HG03521 (cell line): ENCODE results near the gene ARHGEF19.

ENCODE experiments used
- ATAC-seq: cut with Tn5 transposase; IDR thresholded peaks from one replicate; pipeline ENCODE4 v1.9.1; 2021; ENCODE audit warnings: mild to moderate bottlenecking, moderate library complexity; ENCODE audit not compliant: unreplicated experiment

The ARHGEF19 gene

DNA sequence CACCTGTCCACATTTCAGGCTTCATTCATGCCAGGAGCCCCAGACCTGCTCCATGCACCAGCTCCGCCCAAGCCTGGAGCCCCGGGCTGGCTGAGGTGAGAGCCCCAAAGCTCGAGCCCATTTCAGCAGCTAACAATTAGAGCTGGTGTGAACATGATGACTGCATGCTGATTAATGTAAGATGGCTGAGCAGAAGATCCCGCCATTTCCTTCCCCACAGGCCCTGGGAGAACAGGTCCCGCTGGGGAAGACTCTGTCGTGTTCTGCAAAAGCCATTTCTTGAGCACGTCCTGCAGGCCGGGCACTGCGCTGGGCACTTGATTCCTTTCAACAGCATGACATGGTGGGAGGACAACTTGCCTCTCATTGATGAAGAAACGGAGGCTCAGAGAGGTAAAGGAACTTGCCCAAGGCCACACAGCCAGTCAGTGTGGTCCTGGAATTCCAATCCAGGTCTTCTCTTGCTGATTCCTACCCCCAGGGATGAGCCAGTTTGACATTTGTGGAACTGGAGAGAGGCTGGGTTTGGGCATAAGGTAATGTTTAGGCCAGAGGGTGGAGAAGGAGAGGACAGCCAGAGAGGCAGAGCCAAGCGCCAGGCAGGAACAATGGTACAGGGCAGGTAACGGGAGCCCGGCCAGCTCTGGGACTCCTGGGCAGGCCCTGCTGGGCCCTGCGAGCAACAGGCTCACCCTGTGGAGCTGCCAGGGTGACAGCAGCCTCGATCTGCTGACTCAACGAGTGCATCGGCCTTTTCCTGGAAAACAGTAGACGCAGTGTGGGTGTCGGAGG is 28.5 kb downstream of the ARHGEF19 start:
- ATAC-seq = no peak

DNA sequence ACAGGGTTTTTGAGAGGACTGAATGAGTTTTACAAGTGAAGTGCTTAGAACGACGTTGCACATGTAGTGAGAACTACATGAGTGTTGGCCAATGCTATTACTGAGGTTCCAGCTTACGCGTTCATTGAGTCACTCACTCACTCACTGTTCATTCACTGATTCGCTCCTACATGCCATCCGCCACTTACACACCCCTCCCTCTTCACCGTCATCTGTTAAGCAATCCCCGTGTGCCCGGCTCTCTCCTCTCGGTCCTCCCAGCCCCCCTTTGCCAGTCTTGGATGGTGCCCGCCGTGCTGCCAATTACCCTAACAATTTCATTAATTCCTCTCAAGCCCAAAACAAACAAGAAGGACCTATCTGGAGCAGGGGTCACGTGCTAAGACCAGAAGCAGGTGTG is 29.3 kb downstream of the ARHGEF19 start:
- ATAC-seq = no peak

DNA sequence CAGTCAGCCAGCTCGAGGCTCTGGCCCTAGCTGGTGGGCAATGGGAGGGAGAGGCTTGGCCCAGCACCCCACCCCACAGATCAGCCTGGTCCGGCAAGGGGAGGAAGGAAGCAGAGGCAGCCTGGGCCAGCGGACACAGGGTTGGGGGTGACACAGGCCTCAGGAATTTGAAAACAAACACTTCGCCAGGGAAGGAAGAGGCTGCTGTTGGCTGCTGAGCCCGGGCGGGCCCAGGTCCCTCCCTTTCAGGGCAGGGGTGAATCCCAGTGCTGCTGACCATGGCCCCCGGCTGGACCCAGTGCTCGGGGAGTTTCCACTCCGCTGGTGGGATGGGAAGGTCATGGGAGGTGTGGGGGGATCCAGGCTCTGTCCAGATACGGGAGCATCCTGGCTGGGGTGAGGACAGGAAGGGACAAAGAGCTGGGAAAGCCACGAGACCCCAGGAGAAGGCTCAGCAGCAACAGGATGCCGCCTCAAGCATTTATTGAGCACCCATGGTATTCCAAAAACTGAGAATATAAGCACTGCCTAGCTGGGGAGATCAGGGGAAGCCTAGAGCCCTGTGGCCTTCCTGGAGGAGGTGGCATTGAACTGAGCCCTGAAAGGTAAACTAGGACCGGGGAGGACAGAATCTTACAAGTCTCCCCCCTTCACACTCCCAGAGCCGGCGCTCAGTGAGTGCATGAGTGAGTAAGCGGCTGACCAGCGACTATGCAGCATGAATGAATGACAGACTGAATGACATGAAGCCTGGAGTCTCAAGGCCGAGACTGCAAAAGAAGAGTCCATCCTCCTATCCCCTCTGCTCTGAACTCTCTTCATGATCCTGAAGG is 30.3 kb downstream of the ARHGEF19 start:
- no peak for ATAC-seq

DNA sequence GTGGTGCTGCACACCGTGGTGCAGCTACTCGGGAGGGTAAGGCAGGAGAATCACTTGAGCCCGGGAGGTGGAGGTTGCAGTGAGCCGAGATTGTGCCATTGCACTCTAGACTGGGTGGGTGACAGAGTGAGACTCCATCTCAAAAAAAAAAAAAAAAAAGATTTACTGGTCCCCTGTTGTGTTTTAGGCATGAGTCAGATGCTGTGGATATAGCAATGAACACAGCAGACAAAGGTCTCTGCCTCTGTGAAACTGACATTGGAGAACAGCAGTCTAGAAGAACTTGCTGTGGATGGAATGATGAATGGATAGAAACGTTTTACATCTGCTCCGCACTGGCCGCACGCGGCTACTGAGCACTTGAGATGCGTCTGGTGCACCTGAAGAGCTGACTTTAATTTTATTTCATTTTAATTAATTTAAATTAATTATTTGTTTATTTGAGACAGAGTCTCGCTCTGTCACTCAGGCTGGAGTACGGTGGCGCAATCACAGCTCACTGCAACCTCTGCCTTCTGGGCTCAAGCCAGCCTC is 32.1 kb downstream of the ARHGEF19 start:
- ATAC-seq = no peak

DNA sequence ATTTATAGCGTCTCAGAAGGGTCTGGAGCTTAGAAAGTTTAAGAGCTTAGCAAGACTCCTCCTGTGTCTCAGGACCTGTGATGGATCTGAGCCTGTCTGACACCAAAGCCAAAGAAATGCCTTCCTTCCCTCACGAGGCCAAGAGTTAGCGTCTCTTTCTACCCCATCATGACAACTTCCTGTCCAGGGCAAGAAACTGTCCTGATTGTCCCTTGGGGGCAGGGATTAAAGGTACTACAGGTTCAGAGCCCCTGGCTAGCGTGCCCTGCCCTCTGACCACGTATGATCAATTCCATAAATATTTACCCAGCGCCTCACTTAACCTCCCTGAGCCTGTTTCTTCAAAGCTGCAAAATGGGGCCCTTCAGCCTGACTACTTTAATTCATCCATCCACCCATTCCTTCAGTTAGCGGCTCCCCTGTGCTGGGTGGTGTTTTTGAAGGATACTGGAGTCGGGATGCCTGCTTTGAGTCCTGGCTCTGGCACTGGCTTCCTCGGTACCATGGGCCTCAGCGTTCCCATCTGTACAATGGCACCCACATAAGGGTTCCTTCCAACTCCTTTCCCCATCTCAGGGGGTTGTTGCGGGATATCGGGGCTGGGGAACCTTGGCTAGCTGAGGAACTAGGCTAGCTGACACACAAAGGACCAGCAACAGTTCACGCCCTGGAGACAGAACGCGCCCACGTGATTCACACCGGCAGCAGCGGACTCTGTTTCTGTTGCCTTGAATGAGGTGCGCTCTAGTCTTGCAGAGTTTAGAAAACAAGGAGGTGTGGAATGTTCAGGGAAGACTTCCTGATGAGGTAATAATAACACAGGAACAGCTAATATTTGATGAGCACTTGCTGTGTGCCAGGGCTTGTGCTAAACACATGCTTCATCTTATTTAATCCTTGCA is 33.6 kb downstream of the ARHGEF19 start:
- ATAC-seq = no peak

DNA sequence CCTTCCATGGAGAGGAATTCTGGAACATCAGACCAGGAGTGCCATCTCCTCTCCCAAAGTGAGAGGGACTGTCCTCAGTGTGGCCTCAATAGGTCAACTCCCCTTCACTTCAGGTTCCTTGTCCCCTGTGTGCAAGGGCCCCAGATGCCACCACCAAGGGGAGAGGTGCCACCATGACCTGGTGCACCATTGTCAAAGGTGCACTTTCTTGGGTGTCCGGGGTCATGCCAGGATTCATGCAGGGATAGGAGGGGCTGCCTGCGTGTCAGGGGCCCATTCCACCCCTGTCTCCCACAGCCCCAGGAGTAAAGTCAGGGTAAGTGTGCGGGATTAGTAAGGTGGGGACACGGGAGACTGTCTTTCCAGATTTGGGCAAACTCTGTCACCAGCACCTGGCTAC is 35.1 kb downstream of the ARHGEF19 start:
- no peak for ATAC-seq

DNA sequence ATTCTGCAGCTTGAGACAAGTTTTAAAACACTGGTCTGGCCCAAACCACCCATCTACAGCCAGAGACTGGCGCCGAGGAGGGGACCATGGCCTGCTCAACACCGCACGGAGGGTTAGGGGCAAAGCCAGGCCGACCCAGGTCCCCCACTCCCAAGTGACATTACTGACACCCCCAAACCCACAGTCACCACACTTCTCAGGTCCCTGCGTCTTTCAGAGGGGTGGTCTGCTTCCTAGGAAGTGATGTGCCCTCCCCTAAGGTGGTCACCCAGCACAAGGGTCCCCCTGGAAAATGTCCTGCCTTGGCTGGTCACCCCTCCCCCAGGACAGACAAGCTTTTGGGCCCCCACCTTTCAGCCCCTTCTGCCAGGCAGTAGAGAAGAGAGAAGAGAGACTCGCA is 35.8 kb downstream of the ARHGEF19 start:
- no peak for ATAC-seq

DNA sequence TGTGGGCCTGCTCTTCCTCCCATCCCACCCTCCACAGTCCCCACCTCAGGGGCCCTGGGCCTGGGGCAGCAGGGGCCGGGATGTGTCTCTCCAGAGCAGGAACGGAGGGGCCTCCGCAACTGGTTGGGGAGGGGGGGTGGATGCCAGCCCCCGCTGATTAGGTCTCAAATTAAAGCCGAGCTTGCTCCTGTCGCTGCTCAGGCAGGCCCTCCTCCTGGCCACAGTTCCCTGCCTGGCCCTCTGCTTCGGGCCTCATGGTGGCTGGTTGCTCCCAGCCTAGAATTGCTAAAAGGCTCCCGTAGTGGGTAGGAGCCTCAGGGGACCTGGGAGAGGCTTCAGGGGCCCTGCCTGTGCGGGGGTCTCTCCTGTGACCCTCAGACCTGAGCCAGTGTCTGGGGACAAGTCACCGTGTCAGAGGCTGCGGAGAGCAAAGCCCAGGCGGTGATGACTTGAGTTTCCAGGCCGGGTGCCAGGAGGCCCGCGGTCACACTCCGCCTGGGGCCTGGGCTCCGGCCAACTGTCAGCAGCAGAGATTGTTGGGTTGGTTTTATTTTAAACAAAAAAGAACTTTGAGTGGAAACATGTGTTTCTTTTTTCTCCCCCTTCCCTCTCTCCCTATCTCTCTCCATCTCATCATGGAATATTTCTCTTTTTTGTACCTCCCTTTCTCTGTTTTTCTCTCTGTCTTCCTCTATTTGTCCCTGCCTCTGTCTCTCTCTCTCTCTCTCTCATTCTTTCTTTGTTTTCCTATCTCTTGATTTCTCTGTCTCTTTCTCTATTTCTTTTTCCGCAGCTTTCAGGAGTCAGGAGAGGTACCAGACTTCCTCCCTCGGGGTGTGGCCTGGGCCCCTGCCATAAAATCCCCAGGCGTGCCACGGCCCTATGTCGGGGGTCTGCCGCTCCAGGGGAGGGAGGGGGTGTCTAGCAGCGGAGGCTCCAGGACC is 36.6 kb downstream of the ARHGEF19 start:
- ATAC-seq = no peak

DNA sequence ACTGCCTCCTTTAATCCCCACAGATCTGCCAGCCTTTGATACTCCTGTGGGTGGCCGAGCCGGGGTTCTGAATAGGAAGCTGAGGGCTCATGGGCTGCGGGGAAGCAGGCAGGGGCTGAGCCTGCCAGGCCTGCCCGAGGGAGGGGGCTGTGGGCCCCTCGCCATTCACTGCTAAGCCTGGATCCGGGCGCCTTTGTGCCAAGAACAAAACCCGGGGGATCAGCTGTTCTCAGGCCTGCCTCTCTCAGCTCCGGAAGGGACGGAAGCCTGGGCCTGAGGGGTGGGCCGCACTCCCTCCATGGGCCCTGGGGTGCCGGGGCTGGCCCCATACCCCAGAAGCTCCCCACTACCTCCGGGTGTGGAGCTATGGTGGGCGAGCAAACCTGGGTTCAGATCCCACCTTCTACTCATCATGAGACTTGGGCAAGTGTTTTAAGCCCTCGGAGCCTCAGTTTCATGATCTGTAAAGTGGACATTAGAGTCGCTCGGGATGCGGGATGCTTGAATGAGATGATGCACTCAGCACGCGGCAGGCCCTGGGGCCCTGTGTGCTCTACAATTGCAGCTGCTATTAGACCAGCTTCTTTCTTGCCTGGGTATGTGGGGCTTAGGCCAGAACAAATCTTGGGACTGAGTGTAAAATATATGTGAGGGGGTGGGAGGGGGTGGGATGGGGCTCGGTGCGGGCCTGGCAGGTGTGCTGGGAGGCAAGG is 37.4 kb downstream of the ARHGEF19 start:
- no peak for ATAC-seq

DNA sequence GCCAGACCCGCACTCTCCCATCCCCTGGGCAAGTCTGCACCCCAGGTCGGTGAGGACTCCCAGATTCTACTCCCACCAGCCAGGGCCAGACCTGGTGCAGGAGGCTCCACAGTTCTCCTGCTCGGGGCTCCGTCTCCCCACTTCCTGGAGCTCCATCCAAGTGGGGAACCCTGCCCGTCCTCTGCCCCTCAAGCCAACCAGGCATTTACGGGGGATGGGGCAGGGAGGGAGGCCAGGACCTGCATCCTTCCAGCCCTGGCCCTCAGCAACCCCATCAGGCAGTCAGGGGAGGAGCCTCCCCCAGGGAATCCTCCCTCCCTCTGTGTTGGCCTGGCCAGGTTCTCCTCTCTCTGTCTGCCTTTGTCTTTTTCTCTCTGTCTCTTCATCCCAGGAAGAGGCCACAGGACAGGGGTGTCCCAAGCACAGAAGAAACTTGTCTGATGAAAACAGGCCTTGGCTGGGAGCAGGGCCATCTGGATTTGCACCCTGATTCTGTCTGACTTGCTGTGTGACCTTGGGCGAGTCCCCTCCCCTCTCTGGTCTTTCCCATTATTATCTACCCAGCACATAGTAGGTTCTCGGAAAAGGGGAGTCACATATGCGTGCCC is 38.1 kb downstream of the ARHGEF19 start:
- no peak for ATAC-seq

DNA sequence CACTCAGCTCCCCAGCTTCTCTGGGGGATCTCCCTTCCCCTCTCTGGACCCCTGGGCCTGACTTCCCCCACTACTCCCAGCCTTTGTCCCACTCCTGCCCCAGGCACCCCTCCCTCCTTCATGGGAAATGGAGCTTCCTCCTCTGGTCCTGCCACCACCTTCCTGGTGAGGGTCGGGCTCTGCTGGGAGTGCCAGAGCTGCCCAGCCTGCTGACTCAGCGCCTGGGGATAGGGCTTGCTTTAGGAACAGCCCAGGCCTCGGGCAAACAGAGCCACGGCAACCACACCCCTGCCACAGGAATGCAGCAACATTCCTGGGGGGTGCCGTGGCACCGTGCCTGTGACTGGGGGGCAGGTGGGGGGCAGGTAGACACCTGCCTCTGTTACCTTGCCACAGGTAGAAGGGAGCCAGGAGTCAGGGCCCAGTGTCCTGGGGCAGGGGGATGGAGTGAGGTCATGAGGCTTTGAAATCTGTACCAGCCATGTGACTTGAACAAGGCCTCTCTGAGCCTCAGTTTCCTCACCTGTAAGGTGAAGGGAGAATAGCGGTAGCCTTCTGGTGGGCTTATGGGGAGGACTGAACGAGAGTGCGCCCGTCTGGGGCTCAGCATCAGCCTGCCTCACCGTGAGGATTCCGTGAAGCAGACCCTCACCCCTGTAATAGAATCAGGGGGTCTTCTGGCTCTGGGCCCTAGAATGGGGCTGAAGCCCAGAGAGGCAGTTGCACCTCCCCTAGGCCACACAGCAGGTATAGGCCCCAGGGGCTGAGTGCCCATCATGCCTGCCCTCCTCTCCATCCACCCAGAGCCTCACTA is 38.8 kb downstream of the ARHGEF19 start:
- ATAC-seq = no peak

DNA sequence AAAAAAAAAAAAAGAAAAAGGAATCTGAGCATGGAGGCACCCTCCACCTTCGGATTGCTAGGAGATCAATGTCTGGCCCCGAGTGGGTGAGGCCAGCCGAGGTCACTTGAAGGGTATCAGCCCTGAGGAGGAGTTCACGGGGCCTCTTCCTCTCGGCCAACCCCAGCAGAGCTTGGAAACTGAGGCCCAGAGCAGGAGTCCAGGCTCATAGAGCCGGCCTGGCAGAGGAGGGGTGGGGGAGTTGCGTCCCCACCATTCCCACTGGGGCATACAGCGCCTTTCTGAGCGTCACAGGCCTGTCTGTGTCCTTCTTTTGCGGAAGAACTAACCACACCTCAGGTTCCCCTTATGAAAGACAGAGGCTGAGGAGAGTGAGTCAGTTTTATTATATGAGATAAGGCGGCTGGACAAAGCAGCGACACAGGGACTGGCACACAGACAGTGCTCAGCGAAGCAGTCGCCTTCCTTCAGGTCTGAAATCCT is 39.4 kb downstream of the ARHGEF19 start:
- ATAC-seq = no peak

DNA sequence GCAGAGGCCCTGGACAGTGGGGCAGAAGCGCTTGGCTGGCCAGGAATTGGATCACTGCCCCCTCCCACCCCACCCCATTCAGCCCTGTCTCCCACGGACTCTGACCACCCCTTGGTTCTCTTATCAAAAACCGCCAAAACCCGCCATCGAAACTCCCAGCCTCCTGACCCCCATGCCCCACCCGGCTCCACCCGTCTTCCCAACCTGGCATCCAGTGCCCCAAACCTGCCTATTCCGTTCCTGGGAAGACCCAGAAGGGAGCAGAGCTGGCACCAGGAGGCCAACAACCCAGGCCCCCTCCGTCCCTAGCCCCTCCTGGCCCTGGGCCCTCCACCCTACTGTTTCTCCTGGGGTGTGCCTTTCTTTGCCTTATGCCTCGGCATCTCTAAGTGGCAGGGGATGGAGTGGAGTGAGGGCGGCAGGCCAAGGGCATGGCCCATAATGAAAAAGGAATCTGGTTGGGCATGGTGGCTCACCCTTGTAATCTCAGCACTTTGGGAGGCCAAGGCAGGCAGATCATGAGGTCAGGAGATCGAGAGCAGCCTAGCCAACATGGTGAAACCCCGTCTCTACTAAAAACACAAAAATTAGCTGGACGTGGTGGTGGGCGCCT is 40.1 kb downstream of the ARHGEF19 start:
- ATAC-seq = no peak

DNA sequence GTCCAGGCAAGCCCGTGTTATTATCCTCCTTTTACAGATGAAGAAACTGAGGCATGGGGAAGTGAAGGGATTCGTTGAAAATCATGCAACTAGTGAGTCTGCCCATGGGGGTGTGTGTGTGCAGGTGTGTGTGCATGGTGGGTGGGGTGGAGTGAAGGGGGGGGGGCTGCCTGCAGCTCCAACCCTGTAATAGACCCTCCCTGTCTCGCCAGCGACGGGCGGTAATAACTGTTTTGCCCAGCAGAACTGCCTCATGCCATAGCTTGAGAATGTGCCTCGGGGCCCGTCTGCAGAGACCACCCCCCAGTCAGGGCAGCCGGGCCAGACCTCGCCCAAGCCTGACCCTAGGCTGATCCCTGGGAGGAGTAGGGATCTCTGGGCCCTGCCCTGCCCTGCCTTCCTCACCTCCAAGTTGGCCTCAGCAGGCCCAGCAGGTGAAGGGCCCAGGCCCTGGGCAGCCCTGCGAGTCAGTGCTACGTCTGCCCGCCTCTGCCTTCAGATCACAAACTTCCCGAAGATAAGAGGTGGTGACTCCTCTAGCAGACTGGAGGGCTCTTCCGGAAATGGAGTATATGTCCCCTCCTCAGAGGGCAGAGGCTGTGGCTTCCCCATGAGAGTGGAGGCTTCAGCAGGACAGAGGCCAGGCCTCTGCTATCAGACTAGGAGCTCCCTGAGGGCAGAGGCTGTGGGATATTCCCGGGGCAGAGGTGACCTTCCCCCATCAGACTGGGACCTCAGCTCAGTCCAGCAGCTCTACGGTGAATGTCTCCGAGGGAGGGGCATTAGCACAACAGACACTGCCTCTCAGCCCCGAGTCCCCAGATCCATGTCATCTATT is 40.9 kb downstream of the ARHGEF19 start:
- ATAC-seq = no peak

DNA sequence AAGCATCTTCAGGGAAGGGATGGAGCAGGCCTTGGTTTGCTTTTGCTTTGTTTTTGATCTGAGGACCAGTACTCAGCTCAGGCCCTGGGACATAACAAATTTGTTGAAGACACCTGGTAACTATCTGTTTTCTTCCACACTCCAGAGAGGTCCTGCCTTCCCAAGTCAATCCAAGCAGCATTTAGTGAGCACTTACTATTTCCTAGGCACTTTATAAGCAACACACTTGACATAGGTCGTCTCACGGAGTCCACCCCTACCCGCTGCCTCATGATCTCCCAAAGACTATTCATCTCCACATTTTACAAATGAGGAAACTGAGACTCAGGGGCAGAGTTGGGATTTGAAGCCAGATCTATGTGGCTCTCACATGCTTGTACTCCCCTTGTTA is 42.2 kb downstream of the ARHGEF19 start:
- ATAC-seq = no peak

DNA sequence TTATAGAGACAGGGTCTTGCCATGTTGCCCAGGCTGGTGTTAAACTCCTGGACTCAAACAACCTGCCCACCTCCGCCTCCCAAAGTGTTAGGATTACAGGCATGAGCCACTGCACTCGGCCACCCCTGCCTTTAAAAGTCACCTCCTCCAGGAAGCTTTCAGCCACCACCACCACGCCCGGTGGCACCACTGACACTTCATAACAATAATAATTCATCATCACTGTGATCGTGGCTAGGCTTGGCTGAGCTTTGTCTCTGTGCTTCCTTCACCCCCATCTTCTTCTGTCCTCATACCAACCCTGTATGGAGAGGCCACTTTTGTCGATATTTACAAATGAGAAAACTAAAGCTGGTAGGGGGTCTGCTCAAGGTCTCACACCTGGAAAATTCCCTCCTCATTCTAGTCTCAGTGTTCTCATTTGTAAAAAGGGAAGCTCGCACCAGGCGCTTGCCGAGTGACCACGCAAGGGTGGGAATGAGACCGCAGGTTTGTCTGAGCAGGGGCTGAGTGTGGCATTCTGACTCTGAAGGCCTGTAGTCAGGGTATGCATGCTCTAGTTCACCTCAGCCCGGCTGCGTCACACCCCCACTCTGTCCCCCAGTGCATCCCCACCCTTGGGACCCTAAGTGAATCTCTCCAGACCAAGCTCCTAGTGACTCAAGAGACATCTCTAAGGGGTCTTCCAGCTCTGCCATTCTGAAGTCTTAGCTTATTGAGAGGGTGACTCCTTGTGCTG is 43.7 kb downstream of the ARHGEF19 start:
- ATAC-seq = no peak
